NCI-H2171 (cell line): ENCODE results near the gene RREB1.

ENCODE experiments used
- DNase-seq: peaks from one replicate; lab custom pipeline; 2025; lab: John Stamatoyannopoulos, UW

Gene RREB1

DNA sequence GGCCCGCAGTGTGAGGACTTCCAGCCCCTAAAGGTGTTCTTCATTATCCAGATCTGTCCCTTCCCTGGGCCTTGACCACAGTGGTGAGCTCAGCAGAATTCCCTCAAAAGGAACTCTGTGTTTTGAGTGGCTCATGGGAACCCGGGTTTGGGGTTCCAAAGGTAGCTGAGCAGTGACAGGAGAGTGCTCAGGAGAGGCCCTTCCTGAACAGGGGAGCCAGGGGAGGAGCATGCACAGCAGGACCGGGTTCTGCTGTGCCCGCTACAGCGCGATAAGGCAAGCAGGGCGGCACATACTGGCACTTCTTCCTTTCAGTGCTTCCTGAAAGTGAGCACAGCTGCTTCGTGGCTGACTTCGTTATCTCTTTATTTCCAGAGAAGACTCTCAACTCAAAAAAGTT lies 117.0 kb downstream of the RREB1 start:
- DNase-seq: no peak

- DNase-seq: no peak
Measured at GRCh38 chr6:7228662-7229375, 121.1 kb downstream of the RREB1 start.

GRCh38 chr6:7229376-7230326 lies 121.9 kb downstream of the RREB1 start:
- no peak for DNase-seq

DNA sequence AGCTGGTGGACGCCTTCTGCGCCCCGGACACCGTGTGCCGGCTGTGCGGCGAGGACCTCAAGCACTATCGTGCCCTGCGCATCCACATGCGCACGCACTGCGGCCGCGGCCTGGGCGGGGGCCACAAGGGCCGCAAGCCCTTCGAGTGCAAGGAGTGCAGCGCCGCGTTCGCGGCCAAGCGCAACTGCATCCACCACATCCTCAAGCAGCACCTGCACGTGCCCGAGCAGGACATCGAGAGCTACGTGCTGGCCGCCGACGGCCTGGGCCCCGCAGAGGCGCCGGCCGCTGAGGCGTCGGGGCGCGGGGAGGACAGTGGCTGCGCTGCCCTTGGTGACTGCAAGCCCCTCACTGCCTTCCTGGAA lies 122.5 kb downstream of the RREB1 start:
- no peak for DNase-seq

DNA sequence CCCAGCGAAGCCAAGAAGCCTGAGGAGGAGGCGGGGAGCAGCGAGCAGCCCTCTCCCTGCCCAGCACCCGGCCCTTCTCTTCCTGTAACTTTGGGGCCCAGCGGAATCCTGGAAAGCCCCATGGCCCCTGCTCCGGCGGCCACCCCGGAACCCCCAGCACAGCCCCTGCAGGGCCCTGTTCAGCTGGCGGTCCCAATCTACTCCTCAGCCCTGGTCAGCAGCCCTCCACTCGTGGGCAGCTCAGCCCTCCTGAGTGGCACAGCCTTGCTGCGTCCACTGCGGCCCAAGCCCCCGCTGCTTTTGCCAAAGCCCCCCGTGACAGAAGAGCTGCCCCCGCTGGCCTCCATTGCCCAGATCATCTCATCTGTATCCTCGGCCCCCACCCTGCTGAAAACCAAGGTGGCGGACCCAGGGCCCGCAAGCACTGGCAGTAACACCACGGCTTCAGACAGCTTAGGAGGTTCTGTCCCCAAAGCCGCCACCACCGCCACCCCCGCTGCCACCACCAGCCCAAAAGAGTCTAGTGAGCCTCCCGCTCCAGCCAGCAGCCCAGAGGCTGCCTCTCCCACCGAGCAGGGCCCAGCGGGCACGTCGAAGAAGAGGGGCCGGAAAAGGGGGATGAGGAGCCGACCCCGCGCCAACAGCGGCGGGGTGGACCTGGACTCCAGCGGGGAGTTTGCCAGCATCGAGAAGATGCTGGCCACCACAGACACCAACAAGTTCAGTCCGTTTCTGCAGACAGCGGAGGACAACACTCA lies 123.4 kb downstream of the RREB1 start:
- no peak for DNase-seq

DNA sequence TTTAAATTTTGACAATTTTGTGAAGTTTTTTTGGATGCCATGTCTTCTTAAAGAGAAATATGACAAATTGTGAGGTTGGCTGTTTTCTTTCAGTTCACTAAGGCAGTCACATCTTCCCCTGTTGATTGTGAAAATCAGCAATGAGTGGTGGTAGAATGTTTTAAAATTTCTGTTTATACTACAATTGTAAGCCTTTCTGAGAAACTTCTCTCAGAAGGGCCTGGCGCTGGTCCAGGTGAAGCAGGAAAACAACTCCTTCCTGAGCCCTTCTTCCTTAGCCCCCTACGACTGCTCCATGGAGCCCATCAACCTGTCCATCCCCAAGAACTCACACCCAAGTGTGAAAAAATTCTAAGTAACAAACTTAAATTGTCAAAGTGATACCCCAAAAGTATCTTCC lies 124.6 kb downstream of the RREB1 start:
- no peak for DNase-seq

DNA sequence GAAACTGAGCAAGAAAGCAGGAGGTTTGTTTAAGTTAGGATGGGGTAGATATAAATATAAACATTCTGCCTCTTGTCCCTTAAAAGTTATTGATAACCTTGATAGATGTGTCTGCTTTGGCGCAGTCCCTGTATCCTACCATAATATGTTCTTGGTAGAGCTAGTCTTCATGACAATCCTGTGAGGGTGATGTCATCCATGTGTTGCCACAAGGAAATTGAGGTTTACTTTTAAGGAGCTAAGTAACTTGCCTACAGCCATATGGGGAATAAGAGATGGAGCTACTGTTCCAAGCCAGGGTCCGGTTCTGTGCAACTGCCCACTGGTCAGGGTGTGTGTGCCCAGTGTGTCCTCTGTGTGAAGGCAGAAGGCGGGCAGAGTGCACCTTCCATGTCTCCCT lies 126.8 kb downstream of the RREB1 start:
- no peak for DNase-seq

- no peak for DNase-seq
Measured at GRCh38 chr6:7235712-7236305, 128.0 kb downstream of the RREB1 start.

DNA sequence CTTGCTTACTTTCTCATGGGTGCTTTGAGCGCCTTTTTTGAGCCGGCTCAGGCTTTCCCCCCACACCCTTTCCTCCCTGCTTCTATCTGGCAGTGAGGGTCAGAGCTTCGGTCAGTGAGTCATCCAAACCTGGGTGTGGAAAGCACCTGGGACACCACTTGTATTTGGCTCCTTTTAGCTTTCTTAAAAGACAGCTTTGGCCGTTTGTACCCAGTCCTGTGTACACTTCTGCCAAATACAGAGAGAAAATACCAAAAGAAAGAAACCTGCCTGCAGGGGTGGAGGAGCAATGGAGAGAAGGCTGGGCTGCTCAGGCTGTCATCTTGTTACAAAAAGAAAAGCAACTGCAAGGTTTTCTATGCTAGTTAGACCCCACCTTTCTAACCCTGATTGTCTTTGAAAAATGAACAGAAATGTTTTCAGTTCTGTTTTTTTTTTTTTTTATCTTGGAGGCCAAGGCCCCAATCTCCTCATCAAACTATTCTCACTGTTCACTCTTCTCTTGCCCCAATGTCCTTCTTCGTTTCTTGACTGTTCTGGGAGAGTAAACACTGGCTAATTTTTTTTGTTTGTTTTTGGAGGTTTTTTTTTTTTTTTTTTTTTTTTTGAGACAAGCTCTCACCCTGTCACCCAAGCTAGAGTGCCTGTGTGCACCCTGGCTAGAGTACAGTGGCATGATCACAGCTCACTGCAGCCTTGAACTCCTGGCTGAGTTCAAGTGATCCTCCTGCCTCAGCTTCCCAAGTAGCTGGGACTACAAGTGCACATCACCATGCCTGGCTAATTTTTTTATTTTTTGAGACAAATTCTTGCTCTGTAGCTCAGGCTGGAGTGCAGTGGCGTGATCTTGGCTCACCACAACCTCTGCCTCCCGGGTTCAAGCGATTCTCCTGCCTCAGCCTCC lies 128.8 kb downstream of the RREB1 start:
- no peak for DNase-seq

GRCh38 chr6:7237653-7238188 lies 130.0 kb downstream of the RREB1 start:
- DNase-seq: no peak

DNA sequence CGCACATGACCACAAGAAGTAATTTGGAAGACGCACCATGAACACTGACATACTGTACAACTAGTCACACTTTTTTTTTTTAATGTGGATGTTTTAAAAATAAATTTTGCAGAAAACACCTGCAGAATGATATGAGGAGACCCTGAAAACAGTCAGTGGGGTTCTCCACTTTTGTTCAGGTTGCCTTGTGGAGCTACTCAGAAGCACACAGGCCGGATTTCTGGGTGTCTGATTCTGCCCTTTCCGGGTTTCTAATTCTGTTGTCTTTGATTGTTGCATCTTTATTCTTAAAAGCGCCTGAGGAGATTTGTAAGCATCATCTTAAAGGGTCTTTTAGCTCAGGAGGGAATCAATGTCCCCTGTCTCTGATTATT lies 130.8 kb downstream of the RREB1 start:
- DNase-seq: no peak

DNA sequence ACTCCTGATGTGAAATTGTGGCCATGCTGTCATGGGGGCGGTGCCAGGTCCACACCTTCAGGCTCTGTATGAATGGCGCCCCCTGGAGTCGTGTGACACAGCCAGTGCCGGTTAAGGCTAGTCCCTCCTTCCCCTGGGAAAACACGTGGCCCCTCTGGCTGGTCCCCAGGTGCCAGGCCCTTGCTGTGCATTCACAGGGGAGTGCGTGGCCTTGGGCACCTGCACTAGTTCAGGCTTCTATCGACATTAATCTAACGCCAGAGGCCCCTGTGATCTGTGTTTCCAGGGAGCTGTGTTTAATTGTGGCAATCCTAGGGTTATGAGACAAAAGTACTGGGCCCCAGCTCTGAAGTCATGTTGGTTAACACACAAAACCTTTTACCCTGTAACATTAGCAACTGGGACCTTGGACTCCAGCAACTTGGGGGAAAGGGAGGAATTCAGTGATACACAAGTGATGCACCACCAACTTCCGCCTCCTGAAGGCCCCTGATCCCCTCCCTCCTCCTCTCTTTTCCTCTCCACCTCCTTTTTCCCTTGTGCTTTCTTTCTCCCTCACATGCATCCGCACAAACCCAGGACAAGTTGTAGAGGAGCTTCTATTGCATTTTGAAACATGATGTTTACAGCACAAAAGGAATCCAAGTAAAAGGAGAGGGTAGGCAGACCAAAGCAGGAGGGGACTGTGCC lies 131.3 kb downstream of the RREB1 start:
- DNase-seq: peak; percentile 53

GRCh38 chr6:7239590-7239948 lies 131.8 kb downstream of the RREB1 start:
- DNase-seq: no peak

- DNase-seq: no peak
Measured at GRCh38 chr6:7240351-7240750, 132.6 kb downstream of the RREB1 start.

DNA sequence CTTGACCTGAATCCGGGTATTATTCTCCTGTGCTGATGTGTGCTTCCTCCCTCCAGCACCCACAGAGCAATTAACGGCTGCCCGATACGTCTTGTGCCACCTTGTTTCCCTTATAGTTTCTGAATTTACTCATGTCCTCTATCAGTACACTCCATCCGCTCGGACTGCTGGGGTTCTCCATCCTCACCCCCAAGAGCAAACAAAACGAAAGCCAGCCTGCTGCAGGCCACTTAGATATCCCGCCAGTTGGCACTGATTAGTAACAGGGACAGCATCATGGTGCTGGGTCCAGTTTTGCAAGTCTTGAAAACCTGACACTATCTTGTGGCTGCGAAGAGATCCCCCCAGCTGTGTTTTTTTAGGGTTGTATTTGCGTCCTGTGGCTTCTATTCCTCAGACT lies 133.4 kb downstream of the RREB1 start:
- DNase-seq: no peak

DNA sequence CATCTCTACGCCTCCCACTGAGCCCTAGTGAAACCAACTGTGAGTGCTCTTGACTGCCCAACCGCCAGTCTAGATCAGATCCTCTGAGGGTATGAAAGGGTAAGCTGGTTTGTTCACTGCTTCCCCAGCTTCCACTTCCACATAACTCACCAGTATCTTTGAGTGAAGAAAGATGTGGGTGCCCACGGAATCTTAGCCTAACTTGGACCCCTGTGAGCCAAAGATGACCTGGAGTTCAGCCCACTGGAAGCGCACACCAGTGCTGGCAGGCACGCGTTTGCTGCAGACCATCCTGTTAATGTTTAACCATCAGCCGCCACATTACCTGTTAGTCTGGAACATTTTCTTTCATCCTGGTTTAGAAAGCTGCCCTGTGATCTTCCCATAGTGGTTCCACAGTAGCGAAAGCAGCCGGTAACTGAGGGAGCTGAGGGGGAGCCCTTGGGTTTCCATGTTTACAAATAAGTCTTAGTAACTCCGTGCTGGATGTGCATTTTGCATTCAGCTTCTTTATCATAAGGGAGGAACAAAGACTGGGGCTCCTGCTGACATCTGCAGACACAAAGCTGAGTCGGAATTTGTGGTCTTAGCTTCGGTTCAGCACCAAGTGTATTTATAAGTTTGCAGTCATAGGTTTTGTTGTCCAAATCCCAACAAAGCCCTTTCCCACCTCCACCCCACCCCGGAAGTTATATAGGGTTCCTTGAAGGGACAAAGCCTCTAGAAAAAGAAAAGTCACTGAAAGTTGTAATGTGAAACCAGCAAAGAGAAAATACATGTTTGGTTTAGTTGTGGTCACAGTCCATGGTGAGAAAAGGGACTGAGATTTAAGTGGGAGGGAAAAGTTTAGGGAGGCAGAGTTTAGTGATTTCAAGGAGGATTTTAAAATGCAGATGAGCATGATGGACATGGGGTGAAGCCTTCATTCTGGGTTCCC lies 134.2 kb downstream of the RREB1 start:
- no peak for DNase-seq

GRCh38 chr6:7242835-7243178 lies 135.0 kb downstream of the RREB1 start:
- no peak for DNase-seq

DNA sequence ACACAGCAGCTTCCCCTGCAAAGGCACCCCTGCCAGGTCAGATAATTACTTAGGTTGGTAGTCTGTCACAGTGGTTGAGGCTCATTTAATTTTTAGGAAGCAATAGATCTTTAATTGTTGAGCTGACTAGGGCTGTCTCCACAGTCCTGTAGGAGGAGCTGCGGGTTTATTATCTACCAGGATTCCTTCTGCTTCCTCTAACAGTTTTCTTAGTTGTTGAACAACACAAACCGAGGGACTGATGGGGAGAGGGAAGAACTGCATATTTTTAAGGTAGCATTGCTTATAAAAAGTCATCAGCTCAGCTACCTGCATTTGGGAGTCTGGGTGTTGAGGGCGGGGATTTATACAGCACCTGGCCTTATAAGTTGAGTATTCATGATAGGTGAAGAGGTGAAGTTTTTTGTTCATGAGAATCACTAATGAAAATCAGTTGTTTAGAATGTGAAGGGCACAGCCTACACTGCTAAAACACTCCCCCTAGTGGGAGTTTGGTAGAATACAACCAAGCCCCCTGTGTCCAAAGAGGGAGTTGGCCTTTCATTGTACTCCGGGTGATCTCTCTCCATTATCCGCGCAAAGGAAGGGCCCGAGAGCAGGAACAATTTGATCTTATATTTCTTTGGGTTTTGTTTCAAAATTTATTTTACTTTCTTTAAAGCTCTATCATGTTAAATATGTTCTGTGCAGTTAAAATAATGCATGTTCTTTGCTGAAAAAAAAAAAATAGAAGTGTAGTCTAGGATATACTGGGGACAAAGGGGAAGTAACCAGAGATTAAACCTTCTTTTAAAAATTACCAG lies 135.6 kb downstream of the RREB1 start:
- peak; percentile 40 for DNase-seq
